Frontal cortex (tissue), 4 donors: Measurements from ENCODE around the gene STPG3. TPM values are rescaled to one million over a fixed set of nuclear protein-coding genes. Genes with fewer than 3 reads are reported as not detected.

Source experiments
- DNase-seq, 2 donors: peaks; one replicate each; pipeline ENCODE4 v3.0.0; 2012; ENCODE audit warnings: low spot score in 2 of 2
- FAIRE-seq: peaks from 2 replicates; lab custom pipeline; 2012; peaks lifted over from hg19 to GRCh38; lab: Jason Lieb, UNC
- total RNA-seq: library from RNA; depleted of rRNA; stranded (reverse); fragments of >200 nt; gene quantifications from one replicate; pipeline ENCODE4 v1.2.3, GENCODE V29; 2014
- donor health status: control.
- donor health status: control.
- donor health status: control.

The STPG3 gene
- total RNA-seq, result not detected

DNA sequence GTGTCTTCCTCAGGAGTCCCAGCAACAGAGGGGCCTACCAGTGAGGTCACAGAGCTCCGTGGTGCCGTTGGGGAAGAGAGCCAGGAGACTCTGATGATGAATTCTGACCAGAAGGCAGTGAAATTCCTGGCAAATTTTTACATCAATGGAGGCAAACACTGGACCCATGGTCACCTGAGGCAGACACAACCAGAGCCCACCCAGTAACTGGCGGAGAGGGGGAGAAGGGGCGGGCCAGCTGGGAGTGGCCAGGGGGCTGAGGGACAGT, at the start of gene STPG3:
TSS of gene STPG3 (plus strand) at position 93 of the 268 bp plus-strand sequence. CDS start at position 94, 1 bp downstream.
- FAIRE-seq, result no peak
- no peak for DNase-seq

DNA sequence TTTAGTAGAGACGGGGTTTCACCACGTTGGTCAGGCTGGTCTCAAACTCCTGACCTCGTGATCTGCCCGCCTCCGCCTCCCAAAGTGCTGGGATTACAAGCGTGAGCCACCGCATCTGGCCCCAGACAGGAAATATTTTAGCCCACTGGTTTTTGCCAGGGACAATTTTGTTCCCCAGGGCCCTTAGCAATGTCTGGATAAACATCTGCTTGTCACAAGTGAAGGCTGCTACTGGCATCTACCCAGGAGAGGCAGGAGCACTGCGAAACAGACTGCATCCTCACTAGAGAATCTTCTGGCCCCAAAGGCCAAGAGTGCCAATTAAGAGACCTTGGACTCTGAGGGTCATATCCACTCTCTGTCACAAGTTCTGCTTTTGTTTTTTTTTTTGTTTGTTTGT, 48.1 kb upstream of the STPG3 start:
- no peak for DNase-seq
- no peak for FAIRE-seq

DNA sequence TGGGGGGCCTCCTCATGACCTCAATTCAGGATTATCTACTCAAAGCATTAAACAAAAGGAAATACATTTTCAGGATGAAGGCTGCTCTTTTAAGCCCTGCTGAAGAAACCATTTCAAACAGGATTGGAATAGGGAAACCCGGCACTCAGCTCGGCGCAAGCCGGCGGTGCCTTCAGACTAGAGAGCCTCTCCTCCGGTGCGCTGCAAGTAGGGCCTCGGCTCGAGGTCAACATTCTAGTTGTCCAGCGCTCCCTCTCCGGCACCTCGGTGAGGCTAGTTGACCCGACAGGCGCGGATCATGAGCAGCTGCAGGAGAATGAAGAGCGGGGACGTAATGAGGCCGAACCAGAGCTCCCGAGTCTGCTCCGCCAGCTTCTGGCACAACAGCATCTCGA, 46.4 kb upstream of the STPG3 start:
- FAIRE-seq (no peak), DNase-seq (no peak)

DNA sequence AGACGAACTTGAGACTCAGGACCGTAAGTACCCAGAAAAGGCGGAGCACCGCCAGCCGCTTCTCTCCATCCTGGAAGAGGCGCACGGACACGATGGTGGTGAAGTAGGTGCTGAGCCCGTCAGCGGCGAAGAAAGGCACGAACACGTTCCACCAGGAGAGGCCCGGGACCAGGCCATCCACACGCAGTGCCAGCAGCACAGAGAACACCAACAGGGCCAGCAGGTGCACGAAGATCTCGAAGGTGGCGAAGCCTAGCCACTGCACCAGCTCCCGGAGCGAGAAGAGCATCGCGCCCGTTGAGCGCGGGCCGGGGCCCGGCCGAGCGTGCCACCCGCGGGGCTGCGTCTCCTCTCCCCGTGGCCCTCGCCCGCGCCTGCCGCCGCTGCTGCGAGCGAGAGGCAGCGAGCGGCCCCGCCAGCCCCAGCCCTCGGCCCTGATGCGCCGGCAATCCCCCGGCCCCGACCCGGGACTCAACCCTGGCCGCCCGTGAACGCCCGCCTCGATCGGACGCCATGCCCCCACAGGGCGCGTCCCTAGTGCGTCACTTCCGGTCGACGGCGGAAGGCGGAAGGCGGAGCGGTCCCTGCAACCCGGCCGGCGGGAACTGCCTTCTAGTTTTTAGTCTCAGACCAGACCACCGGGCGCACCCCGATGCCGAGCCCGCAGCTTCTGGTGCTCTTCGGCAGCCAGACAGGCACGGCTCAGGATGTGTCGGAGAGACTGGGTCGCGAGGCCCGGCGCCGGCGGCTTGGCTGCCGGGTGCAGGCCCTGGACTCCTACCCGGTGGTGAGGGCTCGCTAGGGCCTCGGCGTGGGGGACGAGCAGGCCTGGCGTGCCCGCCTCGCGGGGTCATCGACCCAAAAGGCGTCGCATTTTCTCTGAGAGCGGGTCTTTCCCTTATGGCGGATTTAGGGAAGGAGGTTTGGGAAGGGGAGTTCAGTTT, 45.7 kb upstream of the STPG3 start, which contains the start of the genes NDOR1 and TMEM203:
TSS of gene NDOR1 (plus strand) at position 575 of the 944 bp plus-strand sequence. CDS start at position 653, 78 bp downstream.
TSS of gene TMEM203 (minus strand) at position 523 of the 944 bp plus-strand sequence. CDS start at position 289, 234 bp downstream.
- peak; percentile 99 to 100 for DNase-seq
- no peak for FAIRE-seq

DNA sequence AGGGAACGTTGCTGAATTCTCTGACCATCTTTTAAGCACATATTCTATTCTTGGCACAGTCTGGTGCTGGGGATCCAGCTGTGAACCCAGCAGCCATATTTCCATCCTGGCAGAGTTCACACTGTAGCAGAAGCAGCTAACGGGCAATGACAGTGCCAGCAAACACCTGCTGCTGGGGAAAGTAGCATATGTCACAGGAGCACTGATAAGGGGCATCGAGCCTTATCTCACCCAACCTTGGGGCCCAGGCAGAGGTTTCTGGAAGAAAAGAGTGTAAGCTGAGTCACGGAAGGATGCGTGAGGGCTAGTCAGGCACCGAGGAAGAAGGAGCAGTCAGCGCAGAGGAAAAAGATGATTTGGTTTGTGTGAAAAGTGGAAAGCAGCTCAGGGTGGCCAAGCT, 44.5 kb upstream of the STPG3 start:
- no peak for FAIRE-seq
- no peak for DNase-seq

DNA sequence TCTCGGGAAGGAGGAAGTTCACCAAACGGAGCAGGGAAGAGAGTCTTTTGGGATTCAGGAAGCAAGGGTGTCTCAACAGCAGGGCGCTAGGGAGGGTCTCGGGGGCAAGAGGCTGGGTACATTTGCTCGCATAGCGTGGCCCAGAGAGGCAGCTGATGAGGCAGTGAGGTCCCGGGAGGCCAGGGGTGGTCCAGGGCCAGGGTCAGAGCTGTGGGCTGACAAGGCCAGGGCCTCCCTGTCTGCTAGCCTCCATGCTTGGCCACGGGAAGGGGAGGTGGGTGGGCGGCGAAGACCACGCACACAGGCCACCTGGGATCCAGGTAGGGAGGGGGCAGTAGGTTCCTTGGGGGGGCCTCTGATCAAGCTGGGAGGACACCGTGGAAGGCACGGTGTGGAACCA, 39.6 kb upstream of the STPG3 start:
- FAIRE-seq (no peak), DNase-seq (no peak)

DNA sequence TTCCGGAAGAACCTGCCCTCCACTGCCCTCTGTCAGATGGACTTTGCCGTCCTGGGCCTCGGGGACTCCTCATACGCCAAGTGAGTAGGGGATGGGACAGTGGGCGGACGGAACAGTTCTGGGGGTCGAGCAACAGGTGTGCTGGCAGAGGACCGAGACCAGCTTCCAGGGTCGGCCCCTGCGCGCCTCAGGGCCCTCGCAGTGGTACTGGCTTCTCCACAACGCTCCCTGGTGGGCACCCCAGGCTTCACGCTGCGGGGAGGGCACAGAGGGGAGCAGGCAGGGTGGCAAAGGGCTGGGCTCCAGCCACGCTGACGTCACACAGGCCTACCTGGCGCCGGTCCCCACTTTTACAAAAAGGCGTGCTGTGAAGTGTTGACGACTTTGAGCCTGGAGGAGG, 38.6 kb upstream of the STPG3 start:
- no peak for FAIRE-seq

DNA sequence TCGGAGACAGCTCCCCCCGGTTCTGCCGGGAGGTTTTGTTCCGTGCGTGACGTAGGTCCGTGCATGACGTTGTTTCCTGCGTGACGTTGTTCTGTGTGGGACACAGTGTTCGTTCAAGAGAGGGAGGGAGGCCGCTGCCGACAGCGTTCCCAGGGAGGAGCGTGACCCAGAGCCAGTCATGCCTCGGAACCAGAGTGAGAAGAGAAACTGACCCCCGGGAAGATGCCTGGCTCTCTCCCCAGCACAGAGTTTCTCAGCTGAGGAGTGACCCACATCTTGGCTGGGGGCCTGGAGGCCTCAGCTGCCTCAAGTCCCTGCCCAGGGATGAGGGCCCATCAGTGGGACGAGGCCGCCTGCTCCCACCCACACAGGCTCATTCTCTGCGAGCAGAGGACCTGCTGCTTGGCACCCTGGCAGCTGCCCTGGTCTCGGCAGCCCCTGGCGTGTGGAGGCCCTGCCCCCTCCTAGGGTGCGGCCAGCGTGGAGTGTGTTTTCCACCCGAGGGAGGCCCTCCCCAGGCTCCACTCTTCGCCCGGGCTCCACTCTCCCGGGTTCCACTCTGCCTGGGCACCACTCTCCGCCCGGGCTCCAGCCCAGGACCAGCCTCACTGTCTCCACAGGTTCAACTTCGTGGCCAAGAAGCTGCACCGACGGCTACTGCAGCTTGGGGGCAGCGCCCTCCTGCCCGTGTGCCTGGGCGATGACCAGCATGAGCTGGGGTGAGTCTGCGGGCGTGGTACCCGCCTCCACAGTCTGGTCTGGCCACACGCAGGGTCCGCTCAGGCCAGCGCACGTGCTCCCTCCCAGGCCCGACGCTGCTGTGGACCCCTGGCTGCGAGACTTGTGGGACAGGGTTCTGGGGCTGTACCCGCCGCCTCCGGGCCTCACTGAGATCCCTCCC, 37.7 kb upstream of the STPG3 start:
- FAIRE-seq (no peak), DNase-seq (no peak)

More for the DNA sequence above, 38.6 kb upstream of the STPG3 start:
- DNase-seq, result no peak

DNA sequence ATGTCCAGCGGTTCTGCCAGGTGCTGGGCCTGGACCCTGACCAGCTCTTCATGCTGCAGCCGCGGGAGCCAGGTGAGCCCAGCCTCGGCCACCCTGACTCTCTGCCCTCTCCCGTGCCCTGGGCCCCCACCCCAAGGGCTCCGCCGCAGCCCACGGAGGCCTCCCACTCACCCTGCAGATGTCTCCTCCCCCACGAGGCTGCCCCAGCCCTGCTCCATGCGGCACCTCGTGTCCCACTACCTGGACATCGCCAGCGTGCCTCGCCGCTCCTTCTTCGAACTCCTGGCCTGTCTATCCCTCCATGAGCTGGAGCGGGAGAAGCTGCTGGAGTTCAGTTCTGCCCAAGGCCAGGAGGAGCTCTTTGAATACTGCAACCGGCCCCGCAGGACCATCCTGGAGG, 36.5 kb upstream of the STPG3 start:
- FAIRE-seq, result no peak
- DNase-seq, result no peak

DNA sequence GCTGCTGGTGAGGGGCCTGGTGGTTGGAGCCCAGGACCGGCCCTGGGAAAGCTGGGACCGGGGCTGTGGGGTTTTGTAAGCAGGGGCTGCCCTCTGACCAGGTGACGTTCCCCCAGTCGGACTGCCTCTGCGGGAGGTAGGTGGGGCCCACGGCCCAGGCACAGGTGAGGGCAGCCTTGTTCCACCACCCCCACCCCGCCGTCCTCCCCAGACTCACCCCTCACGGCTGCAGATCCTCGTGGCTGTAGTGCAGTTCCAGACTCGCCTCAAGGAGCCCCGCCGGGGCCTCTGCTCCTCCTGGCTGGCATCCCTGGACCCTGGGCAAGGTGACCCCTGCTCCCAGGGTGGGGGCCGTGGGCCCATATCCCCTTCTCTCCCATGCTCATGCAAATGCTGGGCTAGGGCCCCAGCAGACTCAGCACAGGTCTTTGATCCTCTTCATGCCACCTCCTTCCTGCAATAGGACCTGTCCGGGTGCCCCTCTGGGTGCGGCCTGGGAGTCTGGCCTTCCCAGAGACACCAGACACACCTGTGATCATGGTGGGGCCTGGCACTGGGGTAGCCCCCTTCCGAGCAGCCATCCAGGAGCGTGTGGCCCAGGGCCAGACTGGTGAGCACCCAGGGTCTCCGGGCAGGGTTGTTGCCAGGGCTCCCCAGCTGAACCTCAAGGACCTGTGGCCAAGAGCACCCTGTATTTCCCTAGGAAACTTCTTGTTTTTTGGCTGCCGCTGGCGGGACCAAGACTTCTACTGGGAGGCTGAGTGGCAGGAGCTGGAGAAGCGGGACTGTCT, 35.7 kb upstream of the STPG3 start:
- DNase-seq, result no peak
- FAIRE-seq, result no peak

DNA sequence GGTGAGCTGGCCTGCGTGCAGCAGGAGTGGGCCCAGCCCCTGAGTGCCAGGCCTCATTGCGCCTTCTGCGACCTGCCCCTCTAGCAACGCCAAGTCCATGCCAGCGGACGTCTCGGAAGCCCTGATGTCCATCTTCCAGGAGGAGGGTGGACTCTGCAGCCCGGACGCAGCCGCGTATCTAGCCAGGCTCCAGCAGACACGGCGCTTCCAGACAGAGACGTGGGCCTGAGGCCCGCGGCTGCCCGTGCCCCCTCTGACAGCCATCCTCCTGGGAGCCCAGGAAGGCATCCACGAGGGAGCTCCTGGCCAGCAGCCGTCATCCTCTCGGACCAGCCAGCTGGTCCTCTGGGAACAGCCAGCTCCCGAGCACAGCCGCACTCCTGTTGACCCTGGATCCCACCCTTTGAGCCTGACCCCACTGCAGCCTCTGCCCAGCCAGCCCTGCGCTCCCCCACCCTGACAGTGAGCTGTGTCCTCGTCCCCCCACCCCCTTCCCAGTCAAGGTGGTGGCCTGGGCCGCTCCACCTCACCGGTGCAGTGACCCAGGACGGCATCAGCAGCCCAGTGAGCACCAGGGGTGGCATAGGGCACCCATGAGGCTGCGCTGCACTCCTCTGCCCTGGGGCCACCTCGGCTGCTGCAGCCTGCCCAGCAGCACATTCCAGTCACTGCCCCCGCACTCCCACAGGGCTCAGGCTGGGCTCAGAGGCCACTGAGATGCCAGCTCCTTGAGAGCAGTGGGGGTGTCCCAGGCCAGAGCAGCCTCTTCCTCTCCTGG, 34.7 kb upstream of the STPG3 start:
- FAIRE-seq (no peak), DNase-seq (no peak)

DNA sequence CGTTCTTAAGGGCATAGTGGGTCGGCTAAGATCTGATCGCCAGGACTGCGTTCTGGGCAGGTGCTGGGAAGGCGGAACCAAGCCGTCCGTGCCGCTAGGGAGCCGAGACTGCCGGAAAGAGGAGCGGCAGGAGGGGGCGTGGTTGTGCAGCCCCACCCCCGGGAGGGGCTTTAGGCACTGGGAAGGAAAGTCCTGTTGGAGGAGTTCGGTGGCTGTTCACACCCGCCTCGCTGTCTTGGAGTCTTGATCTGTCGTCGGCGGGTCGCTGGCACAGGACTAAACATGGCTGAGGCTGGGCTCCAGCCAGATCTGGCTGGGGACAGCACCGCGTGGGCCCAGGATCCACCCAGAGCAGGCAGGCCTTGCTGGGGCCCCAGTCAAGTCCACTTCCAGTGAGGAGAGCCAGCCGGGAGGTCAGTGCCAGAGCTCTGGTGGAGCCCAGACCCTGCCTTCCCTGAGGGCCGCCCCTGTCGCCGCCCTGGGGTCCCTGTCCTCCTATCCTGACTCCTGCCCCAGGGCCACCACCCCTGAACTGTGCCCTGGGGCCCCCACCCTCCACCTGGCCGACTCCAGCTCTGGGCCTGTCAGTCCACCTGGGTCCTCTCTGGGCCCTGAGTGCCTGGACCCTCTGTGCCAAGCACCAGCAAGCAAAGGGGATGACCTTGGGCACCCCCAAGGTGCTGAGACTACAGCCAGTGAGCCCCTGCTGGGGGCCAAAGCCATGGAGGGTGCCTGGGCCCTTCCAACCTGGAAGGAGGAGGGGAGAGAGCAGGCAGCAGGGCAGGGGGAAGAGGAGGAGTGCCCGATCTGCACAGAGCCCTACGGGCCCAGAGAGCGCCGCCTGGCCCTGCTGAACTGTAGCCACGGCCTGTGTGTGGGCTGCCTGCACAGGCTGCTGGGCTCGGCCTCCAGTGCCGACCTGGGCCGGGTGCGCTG, 33.5 kb upstream of the STPG3 start:
- FAIRE-seq (no peak), DNase-seq (peak in 1 of 2 donors; percentile 69)

DNA sequence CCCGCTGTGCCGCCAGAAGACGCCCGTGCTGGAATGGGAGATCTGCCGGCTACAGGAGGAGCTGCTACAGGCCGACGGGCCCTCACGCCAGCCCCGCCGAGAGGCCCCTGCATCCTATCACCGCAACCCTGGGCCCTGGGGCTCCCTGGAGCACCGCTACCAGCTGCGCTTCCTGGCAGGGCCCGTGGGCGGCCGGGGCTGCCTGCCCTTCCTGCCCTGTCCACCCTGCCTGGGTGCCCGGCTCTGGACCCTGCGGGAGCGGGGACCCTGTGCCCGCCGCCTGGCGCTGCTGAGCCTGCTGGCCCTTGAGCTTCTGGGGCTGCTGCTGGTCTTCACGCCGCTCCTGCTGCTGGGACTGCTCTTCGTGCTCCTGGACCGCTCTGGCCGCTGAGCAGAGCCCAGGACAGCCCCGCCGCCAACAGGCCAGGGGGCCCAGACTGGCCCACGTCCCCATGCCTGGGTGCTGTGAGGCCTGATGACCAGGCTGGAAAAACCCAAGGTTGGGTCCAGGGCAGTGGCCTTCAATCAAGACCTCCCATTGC, 32.8 kb upstream of the STPG3 start:
- DNase-seq, result no peak
- FAIRE-seq, result no peak

DNA sequence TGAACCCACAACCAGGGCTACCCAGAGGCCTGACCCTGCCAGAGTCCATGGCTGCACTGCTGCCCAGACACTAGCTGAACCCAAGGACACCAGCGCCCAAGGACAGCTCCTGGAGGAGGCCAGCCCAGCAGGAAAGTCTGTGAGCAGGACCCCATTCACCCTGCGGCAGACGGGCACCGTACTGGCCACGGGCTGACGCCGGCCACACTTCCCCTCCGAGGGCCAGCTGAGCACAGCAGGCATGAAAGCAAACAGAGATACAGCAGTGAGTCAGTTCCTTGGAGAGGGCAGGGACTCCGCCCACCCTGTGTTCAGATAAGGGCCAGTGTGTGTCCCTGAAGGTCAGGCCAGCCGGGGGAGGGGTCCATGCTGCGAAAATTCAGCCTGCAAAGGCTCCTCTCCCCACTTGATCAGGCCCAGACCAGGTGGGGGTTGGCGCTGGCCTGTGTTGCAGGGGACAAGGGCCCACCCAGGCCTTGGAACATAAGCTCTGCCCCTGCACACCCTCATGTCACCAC, 32.3 kb upstream of the STPG3 start:
- no peak for DNase-seq
- FAIRE-seq, result no peak

DNA sequence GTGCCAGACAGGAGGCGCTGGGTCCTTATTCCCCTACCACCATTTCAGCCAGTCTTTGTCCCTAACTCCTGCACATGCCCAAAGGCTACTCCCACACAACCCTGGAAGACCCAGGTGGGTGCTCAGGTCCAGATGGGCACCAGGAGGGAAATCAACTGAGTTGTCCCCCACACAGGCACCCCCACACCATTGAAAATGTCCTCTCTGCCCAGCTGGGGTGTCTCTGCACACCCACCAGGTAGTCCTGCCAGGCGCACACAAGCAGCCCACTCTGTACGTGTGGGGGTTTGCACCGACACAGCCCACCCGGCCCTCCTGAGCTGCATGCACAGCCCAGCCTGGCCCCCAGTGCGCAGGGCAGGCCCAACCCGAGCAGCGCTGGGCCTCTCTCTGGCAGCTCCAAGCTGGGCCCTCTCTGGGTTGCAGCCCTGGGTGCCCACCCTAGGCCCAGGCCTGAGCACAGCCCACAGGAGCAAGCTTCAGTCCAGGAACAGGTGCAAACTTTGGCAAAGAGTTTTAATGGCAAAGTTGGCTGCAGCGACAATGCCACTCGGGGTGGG, 31.2 kb upstream of the STPG3 start:
- FAIRE-seq, result no peak
- no peak for DNase-seq

DNA sequence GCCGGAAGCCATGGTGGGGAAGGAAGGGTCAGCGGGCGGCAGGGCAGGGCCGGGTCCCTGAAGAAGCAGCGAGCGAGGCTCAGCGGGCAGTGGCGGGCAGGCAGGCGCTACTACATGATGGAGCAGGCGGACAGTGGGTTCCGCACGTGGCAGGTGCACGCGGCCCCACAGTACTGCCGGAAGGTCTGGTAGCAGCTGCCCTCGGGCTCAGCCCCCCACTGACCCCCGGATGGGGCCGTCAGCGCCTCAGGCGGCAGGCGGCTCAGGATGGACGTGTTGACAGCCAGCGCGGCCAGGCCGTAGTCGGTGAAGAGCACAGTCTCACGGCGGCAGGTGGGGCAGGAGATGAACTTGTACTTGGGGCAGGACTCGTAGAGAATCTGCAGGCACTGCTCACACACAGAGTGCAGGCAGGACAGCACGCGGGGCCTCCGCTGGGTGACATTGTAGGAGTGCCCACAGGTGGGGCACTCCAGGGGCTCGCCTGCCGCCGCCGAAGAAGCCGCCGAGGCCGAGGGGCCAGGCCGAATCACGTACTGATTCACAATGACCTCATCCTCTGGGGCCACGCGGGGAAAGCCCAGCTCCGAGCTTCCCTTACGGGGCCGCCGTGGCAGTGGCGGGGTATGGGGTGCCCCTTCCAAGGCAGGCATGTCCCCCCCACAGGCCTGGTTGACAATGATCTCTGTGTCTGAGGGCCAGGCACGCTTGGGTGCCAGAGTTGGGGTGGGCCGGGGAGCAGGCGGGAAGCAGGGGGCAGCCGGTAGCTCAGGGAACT, 30.6 kb upstream of the STPG3 start:
- no peak for FAIRE-seq
- DNase-seq, result no peak

DNA sequence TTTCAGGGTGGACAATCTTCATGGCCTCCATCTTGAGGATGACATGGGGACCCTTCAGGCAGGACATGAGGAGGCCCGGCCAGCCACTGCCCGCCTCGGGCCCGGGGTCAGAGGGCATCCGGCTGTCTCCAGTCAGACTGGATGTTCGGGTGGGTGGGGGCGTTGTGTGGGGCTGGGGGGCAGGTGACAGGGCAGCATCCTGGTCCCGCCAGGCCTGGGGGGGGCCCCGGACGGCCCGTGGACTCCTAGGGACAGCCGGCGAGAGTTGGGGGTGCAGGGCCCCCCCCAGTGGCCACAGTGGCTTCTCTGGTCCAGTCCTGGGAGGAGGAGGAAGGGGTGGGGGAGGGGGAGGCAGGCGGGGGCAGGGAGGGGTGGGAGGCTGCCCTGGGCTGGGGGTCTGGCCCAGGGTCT, 30.0 kb upstream of the STPG3 start:
- no peak for FAIRE-seq
- DNase-seq, result no peak
